Smooth muscle cell (in vitro differentiated cells): ENCODE measurements around the gene ERBB4. TPM values are rescaled to one million over a fixed set of nuclear protein-coding genes. Genes with fewer than 3 reads are reported as not detected.

Experiments
- DNase-seq: peaks from one replicate; lab custom pipeline; 2025; ENCODE audit not compliant: unreplicated experiment; lab: John Stamatoyannopoulos, UW
- H2AFZ ChIP-seq: fragments of 200-600 bp; sonication (generic); 2 replicates; pipeline ENCODE4 v1.6.0; 2016; ENCODE audit warnings: antibody characterized with exemption, low read depth, mild to moderate bottlenecking
- H3F3A ChIP-seq: fragments of 200-600 bp; sonication (generic); 2 replicates; pipeline ENCODE4 v1.6.0; 2017; ENCODE audit warnings: antibody characterized with exemption, low read depth
- H3K27ac ChIP-seq: fragments of 200-600 bp; sonication (generic); 2 replicates; pipeline ENCODE4 v1.5.1; 2016; ENCODE audit warnings: low read depth, mild to moderate bottlenecking
- H3K27me3 ChIP-seq: fragments of 200-600 bp; sonication (generic); 2 replicates; pipeline ENCODE4 v1.6.1; 2016; ENCODE audit warnings: low read depth, mild to moderate bottlenecking
- H3K36me3 ChIP-seq: fragments of 200-600 bp; sonication (generic); 2 replicates; pipeline ENCODE4 v1.5.1; 2016; ENCODE audit warnings: low read depth
- H3K4me1 ChIP-seq: fragments of 200-600 bp; sonication (generic); 2 replicates; pipeline ENCODE4 v1.5.1; 2016; ENCODE audit warnings: low read depth
- H3K4me2 ChIP-seq: fragments of 200-600 bp; sonication (generic); 2 replicates; pipeline ENCODE4 v1.6.0; 2016; ENCODE audit warnings: mild to moderate bottlenecking
- H3K4me3 ChIP-seq: fragments of 200-600 bp; sonication (generic); 2 replicates; pipeline ENCODE4 v1.5.1; 2016; ENCODE audit warnings: mild to moderate bottlenecking
- H3K79me2 ChIP-seq: fragments of 200-600 bp; sonication (generic); 2 replicates; pipeline ENCODE4 v1.6.0; 2016; ENCODE audit warnings: low read depth, mild to moderate bottlenecking
- H3K9ac ChIP-seq: fragments of 200-600 bp; sonication (generic); 2 replicates; pipeline ENCODE4 v1.6.0; 2016; ENCODE audit warnings: low read depth
- H3K9me3 ChIP-seq: fragments of 200-600 bp; sonication (generic); replicated peaks from 2 replicates; pipeline ENCODE4 v1.5.1; 2016; ENCODE audit warnings: low read depth
- H4K20me1 ChIP-seq: fragments of 200-600 bp; sonication (generic); 2 replicates; pipeline ENCODE4 v1.6.0; 2016; ENCODE audit warnings: low read depth
- CTCF ChIP-seq: fragments of 200-600 bp; sonication (generic); IDR thresholded peaks from 2 replicates; pipeline ENCODE4 v1.5.1; 2017; ENCODE audit warnings: borderline replicate concordance, mild to moderate bottlenecking, antibody characterized with exemption; ENCODE audit not compliant: insufficient read depth, poor library complexity, severe bottlenecking
- WGBS: methylation state at CpG from one replicate; pipeline ENCODE4 v1.1.7; 2016; ENCODE audit warnings: low lambda C conversion rate; 5-methylcytosine and 5-hydroxymethylcytosine counted together
- polyA plus RNA-seq: library from polyadenylated mRNA; unstranded; fragments of >200 nt; fragmentation: Nextera tagmentation; extraction: Ambion mirVana; gene quantifications from 2 replicates; pipeline ENCODE4 v1.2.1, GENCODE V29; 2016
- total RNA-seq: library from RNA; depleted of rRNA; stranded (reverse); fragments of >200 nt; gene quantifications from 2 replicates; pipeline ENCODE4 v1.2.3, GENCODE V29; 2014

ERBB4 gene
- total and polyA plus RNA-seq, 2 experiments from 2014 or later, result 0.67 TPM; not detected in 1

GRCh38 chr2:211996857-211997256, 541.7 kb downstream of the ERBB4 start:
- no peak overlapping the region for H3K27ac ChIP-seq
- no peak overlapping the region for H2AFZ ChIP-seq

GRCh38 chr2:211994806-211995205, 543.8 kb downstream of the ERBB4 start:
- H3K27me3 ChIP-seq, result no peaks in the 10 kb centered on the region
- no peak overlapping the region for H3K9ac ChIP-seq
- no peak for DNase-seq
- no peak overlapping the region for H3K27ac ChIP-seq
- no peaks in the 10 kb centered on the region for H3K79me2 ChIP-seq
- H3K4me3 ChIP-seq, result no peak overlapping the region
- H3F3A ChIP-seq, result no peaks in the 10 kb centered on the region
- no peak overlapping the region for H2AFZ ChIP-seq
- no peaks in the 10 kb centered on the region for H3K4me1 ChIP-seq
- no peak overlapping the region for H3K4me2 ChIP-seq
- no peak for TF ChIP-seq CTCF
- no peaks in the 10 kb centered on the region for H4K20me1 ChIP-seq
- H3K36me3 ChIP-seq, result no peaks in the 10 kb centered on the region
- WGBS, result 88% methylated on average over 2 of the region's 2 CpGs
- H3K9me3 ChIP-seq, result no peaks in the 10 kb centered on the region

More at GRCh38 chr2:211996857-211997256, 541.7 kb downstream of the ERBB4 start:
- WGBS, result 96% methylated on average over 4 of the region's 4 CpGs
- H3F3A ChIP-seq, result no peaks in the 10 kb centered on the region
- H3K4me3 ChIP-seq, result no peak overlapping the region
- no peak overlapping the region for H3K4me2 ChIP-seq
- no peaks in the 10 kb centered on the region for H4K20me1 ChIP-seq
- H3K4me1 ChIP-seq, result no peaks in the 10 kb centered on the region
- DNase-seq, result no peak
- H3K36me3 ChIP-seq, result no peaks in the 10 kb centered on the region
- H3K79me2 ChIP-seq, result no peaks in the 10 kb centered on the region
- TF ChIP-seq CTCF, result no peak
- H3K9ac ChIP-seq, result no peak overlapping the region
- no peaks in the 10 kb centered on the region for H3K9me3 ChIP-seq
- H3K27me3 ChIP-seq, result no peaks in the 10 kb centered on the region

- H3K4me2 ChIP-seq, result no peak overlapping the region
- no peaks in the 10 kb centered on the region for H3F3A ChIP-seq
- DNase-seq, result no peak
- no peak overlapping the region for H2AFZ ChIP-seq
- H3K9ac ChIP-seq, result no peak overlapping the region
- no peaks in the 10 kb centered on the region for H3K79me2 ChIP-seq
- TF ChIP-seq CTCF, result no peak
- no peaks in the 10 kb centered on the region for H3K9me3 ChIP-seq
- no peak overlapping the region for H3K4me3 ChIP-seq
- 92% methylated on average over 1 of the region's 1 CpG for WGBS
- no peak overlapping the region for H3K27ac ChIP-seq
- no peaks in the 10 kb centered on the region for H3K27me3 ChIP-seq
- H4K20me1 ChIP-seq, result no peaks in the 10 kb centered on the region
- no peaks in the 10 kb centered on the region for H3K4me1 ChIP-seq
- H3K36me3 ChIP-seq, result no peaks in the 10 kb centered on the region
These were observed 548.3 kb downstream of the ERBB4 start for GRCh38 chr2:211990335-211990734.

GRCh38 chr2:211986313-211986712, 552.3 kb downstream of the ERBB4 start:
- no peak for TF ChIP-seq CTCF
- no peak overlapping the region for H3K4me3 ChIP-seq
- WGBS, result 68% methylated on average over 2 of the region's 2 CpGs
- no peak overlapping the region for H3K4me2 ChIP-seq
- H3K9ac ChIP-seq, result no peak overlapping the region
- no peaks in the 10 kb centered on the region for H3K9me3 ChIP-seq
- no peak for DNase-seq
- no peaks in the 10 kb centered on the region for H3K36me3 ChIP-seq
- H3K27me3 ChIP-seq, result no peaks in the 10 kb centered on the region
- no peaks in the 10 kb centered on the region for H3K79me2 ChIP-seq
- H3K4me1 ChIP-seq, result peaks cover 3% of the 10 kb centered on the region
- H4K20me1 ChIP-seq, result no peaks in the 10 kb centered on the region
- H2AFZ ChIP-seq, result no peak overlapping the region
- H3F3A ChIP-seq, result no peaks in the 10 kb centered on the region
- no peak overlapping the region for H3K27ac ChIP-seq
